GM19438 (cell line): ENCODE measurements around the gene SLC38A2.
A peak's percentile ranks its signal among the peaks of the same experiment; 100 is the strongest.

Source experiments
- ATAC-seq: cut with Tn5 transposase; IDR thresholded peaks from one replicate; pipeline ENCODE4 v1.9.1; 2021; ENCODE audit warnings: low read depth; ENCODE audit not compliant: unreplicated experiment

The SLC38A2 gene

DNA sequence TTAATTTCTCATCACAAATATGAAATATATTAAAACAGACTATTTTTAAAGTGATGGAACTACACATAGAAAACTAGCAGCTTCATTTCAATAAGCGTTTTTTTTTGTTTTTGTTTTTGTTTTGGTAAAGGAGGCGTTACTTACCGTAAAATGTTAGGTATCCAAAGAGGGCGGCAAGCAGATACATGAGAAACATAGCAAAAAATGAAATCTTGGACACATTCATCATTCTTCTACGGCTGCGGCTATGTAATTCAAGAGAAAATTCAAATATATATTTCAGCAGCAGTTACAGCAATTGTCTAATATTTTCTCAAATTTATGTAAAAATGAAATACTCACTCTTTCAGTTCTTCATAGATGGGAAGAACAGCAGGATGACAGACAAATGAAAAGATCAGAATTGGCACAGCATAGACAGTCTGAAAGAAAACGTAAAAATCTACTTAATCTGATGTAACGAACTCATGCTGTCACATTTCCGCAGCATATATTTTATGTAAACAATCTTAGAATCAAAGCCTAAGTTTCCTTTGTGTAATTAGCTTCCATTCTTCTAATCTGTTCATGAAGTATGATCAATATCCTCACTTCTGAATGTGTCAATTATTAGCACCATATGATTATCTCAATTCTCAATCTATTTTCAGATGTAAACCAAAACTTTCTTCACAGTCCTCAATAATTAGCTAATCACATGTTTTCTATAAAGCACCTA lies 8.8 kb downstream of the SLC38A2 start:
- no peak for ATAC-seq

DNA sequence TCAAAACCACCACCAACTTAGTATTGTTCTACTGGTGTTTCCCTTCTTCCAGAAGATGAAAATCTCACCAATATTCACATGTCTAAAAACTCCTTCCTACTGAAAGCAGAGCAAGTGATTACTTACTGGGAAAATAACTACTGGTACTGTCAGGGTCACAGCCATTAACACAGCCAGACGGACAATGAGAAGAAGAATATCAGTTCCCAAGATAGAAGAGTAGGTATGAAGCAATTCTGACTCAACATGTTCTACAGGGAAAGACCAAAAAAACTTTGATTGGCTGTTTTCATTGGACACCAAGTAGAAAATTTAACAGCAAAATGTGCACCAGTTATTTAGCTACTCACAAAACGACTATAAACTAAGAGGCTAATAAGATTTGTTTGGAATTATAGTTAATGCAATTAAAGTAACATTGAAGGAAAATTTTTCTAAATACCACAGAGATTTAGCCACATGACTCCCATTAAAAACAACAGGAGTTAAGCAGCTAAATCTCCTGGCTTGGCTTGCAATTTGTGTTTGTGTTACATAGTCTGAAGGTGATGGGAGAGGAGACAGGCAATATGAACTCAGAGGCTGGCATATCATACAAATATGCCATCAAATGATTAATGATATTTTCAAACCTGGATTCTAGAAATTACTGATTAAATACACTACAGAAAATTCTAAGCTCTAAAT lies 9.5 kb downstream of the SLC38A2 start:
- ATAC-seq, result no peak

DNA sequence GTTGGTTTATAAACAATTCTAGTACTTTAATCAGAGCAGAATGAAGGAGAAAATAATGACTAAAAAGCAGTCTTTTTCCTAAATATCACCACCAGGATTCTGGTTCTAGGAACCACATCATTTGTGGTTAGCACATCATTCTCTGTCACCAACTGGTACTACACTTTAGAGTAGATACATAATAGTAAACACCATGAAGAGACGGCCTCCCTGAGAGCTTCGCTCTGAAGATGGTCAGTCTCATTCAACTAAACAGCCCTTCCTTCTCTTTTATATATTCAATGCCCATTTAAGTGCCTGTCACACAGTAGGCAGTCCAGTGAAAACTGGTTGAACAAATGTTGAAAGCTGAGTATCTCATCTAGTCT lies 10.9 kb downstream of the SLC38A2 start:
- ATAC-seq, result no peak

DNA sequence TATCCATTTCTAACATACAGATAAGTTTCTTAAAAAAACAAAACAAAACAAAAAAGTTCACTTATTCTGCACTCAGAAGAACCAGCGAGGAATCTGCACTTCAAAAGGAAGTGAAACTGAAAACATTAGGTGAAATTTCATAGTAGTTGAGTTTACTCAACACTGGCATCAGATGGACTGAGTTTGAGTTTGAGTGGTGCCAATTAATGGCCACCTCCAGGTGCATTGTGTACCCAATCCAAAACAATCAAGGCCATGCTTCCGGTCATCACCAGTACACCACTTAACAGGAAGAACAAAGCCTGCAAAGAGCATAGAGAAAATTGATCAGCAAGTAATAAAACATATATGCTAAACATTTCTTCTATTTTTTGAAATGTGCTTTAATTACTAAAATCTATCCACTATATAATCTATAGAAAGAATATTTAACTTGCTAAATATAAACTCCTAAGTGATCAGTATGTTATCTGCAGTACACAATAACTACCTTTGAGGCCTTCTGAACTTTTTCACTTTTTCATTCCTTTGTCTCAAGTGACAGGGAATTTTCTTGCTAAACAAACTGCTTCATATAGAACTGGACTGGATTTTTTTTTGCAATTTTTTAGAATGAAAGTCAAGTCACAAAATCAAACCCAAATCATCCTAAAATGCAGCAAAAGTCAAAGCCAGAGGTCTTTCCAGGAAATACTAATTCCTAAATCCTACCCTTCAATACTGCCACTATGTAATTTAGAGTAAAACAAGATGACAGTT lies 11.5 kb downstream of the SLC38A2 start:
- peak; percentile 69 for ATAC-seq

DNA sequence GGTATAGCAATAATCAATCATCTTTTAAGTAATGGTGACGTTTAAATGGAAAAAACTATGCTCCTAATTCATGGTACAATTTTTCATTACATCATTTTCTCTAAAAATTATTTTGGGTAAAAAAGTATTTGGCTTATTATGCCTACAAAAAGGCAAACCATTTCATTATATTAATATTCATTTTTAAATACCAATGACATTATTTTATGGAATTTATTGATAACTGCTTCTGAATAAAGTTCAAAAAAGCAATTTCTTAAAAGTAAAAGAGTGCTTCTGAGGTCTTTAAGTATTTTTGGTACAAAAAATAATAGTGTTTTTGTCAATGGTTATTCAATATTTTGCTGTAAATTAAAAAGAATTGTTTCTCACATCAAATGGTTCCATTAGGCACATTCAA lies 12.2 kb downstream of the SLC38A2 start:
- ATAC-seq, result no peak

DNA sequence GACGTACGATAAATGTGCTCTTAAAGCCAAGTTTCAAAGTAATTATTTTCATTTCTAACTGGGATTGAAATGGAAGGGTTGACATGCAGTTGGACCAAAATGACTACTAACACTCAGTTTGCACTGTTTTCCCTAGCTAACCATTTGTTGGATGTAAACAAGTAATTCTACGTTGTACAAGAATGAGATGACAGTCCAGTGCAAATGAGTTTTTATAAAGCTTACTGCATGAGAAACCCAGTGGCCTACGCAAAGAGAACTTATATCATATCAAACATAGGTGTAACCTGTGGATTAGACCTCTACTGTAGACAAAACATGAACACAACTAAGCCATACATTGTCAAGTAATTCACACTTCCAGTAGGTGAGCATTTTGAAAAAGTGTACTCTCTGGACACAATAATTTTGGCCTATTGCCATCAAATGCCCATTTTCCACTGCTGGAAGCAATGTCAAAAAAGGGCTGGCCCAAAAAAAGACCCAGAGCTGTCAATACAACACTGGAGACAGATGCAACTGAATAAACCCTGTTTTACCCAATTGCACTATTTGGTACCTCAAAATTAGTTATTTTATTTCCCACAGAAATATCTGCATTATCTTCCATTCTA lies 12.8 kb downstream of the SLC38A2 start:
- ATAC-seq, result no peak

DNA sequence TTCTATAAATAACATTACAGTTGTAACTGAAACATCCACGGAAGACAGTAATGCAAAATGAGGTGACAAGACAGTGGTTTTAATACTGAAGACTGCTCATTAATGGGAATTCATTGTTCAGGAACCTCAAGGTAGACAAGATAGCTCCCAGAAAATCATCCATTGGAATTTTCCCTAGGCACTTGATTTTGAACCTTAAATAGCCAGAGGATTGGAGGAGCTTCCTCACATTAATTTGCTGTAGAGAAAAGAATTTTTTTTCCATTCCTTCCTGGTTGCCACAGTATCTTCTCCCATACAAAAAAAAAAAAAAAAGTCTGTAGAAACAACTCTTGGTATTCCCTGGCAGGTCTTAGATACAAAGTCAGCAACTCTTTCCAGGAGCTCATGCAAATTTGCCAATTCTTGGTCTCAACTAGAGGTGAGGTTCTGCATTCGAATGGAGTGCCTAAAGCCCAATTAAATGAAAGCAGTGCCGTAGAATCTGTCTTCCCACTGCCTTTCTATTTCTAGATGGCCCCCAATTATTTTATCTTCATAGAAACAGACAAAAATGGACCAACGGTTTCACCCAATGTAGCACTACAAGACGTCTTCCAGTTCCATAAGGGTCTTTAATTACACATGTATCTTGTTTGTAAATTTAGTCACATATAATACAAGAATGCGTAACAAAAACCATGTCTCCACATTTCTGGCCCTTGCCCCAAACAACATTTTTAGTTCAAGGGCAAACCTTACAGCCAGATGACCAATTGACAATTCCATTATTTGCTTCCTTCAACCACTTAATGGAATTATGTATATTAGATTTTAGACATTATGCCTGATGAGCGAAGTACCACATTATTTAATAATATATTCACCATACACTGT lies 13.5 kb downstream of the SLC38A2 start:
- no peak for ATAC-seq

DNA sequence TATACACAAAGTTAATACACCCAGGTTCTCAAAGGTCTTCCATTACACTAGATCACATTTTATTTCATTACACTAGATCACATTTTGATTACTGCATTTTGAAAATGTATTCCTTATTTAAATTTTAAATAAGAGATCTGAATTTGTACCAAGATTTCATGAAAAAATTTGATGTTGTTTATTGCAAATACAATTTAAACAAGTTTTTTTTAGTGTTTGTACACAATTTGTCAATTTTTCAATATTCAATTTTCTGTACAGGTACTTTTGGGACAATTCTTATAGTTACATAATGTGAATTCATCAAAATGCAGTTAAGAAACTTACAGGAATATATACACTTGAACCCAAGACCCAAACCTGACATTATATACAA lies 14.3 kb downstream of the SLC38A2 start:
- no peak for ATAC-seq

DNA sequence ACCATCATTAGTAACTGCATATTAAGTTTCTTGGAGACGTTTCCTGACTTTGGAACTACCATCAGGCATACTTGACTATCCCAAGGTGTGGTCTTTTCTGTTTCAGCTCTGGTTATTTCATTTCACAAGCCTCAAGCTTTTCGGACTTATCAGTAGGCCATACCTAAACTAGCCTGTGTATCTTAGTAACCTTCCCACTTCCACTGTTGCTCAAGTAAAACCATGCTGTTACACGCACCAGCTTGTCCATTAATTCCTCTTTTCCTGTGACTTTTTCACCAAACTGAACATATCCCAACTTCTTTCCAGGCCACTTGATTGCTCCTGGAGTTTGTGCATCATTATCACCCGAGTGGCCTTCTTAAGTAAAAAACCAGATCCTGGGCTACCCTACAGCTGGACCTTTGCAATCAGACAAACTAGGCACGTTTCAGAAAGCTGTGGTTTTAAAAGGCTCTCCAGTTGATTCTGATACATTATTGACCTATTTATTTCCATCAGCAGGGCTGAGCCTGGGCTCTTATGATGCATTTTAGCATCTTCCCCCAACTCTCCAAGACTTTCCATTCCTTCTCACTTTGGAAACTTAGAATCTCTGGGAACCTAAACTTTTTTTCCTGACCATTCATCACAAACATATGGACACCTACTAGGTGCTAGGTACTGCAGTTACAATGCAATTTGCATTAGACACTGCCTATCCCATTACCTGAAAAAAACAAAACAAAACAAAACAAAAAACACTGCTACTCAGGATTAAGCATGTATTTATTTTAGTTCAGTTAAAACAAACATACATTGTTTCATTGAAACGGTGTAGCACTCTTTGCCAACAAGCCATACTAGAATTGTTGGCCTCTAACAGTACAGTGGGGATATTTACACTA lies 14.9 kb downstream of the SLC38A2 start:
- ATAC-seq, result no peak

DNA sequence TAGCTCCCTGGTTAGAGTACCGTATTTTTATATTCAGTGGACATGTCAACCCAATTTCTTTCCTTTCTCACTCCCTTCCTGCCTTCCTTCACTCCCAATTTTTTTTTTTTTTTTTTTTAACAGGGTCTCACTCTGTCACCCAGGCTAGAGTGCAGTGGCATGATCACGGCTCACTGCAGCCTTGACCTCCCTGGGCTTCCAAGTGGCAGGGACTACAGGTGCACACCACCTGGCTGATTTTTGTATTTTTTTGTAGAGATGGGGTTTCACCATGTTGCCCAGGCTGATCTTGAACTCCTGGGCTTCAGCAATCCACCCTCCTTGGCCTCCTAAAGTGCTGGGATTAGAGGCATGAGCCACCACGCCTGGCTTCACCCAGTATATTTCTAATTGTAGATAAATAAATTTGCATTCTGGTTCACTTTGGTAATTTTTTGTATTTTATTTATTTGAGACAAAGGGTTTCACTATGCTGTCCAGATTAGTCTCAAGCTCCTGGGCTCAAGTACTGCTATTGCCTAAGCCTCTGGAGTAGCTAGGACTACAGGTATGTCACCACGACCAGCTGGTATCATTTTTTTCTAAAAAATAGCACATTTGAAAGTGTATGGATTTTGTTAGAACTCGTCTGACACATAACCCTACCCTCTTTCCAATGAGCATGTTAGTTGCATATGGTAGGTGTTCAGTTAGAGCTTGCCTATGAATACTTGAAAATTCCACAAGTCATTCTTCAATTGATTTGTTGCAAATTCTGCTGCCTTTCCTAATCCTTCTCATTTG lies 15.7 kb downstream of the SLC38A2 start:
- ATAC-seq, result no peak

DNA sequence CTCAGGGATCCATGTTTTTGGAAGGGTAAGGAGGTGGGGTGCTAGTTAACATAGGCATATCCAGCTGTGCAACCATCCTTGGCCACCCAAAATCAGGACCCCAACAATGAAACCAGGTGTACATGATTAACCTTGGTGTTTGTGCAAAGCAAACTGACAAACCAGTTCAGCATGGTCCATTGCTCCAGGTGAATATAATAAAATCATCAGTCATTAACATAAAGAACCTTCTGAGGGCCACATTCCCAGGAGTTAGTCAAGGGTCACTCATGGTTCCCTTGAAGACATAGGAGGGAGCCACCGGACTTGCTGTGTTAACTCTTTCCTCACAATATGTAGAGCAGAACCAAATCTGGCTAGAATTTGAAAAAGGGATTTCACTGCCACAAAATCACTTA lies 17.8 kb downstream of the SLC38A2 start:
- ATAC-seq, result no peak

DNA sequence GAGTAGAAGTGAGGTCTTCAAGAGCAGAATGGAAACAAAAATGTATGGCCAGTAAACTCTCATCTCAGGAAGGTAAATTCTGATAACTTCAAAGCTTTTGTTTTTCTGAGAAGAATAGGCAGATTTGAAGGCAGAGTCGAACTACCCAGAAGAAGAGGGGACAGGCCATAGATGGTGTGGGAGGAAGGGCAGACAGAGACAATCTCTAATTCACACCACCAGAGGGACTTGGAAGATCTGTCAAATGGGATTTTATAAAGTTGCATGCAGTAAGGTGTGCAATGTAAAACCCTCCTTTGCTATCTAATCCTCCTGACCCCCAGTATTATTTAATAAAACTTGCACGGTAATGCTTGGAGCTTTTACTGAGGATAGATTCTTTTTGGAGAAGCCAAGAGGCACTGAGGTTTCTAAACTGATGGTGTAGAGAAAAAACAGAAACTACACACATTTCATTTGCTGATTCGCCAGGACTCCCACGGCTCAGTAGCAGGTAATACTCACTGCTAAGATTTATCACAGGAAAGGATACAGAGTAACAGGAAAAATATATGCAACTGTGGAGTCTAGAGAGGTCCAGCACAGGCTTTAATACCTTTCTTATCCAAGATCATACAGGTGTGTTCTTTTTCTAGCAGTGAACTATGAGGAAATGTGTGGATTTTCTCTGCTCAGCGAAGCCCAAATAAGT lies 18.3 kb downstream of the SLC38A2 start:
- no peak for ATAC-seq

DNA sequence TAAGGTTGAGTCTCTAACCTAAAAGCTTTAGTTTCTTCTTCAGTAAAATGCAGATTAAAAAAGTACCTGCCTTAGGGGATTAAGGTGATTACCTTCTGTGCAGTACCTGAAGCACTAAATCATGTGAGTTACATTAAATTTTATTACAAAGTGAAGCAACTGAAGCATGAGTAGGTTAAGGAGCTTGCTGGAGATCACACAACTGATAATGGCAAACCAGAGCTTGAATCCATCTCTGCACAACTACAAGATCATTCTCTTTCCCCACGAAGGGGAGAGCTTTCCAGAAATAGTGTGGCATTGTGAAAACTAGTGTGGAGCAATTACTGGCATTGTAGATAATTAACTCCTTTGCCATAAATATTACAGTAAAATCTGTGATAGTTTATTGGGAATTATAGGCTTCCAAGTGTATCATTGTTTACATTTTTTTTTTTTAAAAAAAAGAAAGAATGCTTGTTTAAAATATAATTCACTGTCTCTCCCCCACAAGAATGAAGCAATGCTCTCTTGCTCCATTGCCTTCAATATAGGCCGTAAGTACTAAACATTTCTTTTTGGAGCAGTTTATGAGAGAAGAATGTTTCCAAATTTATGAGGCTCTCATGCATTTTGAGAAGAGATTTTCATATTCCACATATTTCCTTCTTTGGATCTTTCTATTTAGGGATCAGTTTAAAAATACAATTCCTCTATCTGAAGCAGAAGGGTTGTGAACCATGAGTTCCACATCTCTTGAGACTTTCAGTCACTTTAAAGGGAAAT lies 20.5 kb downstream of the SLC38A2 start:
- ATAC-seq, result no peak

DNA sequence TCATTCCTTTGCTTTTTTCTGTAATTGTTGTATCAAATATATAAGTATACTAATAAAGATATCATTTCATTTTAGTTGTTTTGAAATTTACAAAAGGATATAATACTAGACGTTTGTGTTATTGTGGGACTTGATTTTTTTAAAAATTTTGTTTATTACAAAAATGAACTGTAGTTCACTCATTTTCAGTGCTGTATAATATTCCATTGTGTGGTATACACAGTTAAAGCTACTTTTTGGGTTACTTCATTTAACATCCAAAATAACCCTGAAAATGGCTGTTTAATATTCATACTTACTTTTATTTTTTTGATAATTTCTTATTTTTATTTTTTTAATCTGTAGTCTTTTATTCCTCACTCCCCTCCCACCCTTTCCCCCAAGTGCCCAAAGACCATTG lies 21.4 kb downstream of the SLC38A2 start:
- ATAC-seq, result no peak

DNA sequence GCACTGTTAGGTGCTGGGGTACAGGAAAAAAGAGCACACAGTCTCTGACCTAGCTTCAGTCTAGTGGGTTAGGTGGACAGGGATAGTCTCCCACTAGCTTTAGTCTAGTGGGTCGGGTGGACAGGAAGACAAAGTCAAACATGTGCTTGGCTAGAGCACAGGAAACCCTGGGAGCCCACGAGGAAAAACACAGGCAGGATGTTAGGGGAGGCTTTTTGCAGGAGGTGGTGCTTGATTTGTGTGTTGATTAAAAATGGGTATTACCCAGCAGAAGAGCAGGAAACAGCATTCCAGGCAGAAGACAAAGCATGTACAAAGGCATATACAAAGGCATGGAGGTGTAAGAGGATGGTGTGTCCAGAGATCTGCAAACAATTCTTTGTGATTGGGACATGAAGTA lies 23.3 kb downstream of the SLC38A2 start:
- no peak for ATAC-seq

DNA sequence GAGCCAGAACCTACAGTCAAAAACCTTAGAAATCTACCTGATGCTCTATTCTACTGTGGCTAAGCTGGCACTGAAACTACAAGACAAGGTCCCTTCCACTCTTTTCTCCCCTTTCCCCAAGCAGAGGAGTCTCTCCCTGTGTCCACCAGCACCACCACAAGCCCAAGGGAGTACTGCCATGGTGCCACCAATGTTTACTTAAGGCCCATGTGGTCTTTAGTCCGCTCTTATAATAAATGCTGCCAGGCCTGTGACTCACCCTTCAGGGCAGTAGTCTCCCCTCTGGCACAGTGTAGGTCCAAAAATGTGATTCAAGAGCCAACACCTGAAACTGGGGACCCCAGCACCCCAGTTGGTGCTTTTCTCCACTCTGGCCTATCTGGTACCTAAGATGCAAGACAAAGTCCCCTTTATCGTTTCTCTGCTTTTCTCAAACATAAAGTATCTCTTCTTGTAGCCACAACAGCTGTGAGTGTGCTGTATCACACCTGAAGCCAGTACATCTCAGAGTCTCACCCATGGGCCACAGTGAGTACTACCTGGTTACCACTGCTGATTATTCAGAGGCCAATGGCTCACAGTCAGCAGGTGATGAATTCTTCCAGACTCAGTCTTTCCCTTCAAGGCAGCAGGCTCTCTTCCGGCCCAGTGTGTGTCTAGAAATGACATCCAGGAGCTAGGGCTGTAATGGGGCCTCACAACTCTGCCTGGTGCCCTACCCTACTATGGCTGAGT lies 29.3 kb downstream of the SLC38A2 start:
- ATAC-seq, result no peak

DNA sequence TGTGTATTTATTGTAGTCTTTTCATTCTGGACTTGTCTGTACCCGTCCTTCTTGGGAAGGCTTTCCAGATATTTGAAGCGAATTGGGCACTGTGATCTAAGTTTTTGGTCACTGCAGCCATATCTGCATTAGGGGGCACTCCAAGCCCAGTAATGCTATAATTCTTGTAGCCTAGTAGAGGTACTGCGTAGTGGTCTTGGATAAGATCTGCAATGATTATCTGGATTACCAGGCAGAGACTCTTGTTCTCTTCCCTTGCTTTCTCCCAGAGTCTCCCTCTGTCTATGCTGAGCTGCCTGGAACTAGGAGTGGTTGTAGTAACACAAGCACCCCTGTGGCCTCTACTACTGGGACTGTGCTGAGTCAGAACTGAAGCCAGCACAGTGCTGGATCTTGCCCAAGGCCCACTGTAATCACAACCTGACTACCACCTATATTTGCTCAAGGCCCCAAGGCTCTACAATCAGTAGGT lies 30.0 kb downstream of the SLC38A2 start:
- no peak for ATAC-seq
